ENCODE measurements around the gene GSC2.

The GSC2 gene

DNA sequence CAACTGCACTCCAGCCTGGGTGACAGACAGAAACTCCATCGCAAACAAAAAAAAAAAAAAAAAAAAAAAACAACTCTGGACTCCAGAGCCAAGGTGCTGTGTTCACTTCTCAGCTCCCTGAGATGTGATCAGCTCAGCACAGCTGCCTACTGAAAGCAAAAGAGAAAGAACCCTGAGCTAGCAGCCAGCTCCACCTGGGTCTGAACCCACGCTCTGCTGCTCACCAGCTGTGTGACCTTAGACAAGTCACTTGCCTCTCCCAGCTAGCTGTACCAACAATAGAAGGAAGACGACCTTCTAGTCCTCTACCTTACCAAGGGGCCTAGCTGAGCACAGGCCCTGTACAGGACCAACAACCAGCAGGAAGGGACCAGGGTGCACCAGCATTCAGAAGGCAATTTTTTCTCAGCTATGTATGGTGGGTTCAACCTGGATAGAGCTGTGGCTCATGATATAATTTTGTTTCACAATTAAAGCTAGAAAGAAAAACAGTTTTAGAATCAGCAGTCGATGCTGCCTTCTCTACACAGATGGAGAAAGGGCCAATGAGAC is 31.7 kb downstream of the GSC2 start:
- peak in 1 of 2 donors; percentile 14 for DNase-seq

DNA sequence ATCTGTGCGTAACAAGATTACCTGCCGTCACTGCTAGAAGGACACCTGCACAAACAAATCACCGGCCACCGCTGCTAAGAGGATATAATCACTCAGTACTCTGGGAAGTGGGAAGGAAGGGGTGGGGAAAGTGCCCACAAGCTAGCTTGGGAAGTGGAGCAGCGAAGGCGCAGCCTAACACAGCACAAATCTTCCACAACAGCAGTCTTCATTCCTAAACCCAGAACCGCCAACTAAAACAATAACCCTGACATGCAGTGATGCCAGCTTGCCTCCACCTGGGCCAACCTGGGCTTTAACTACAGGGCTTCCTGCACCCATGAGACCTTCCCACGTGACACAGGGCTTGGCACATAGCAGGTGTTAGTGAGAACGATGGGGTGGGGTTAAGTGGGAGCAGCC is 33.0 kb downstream of the GSC2 start:
- no peak for DNase-seq

DNA sequence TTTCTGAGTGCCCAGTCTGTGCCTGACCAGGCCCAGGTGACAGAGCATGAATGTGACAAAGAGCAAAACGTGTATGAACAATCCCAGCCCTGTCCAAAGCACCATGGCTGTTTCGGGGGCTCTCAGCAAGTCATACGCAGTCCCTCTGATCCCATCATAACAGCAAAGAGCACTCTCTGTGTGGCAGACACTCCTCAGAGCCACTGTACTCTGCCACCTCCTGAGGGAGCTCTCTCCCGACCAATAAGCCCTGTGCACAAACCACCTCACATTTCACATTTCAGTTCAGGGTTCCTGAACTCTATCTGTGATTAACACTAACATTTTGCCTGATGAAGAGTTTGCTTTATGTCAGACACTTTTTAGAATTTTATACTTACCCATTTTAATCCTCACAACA is 34.5 kb downstream of the GSC2 start:
- DNase-seq = no peak

GRCh38 chr22:19114984-19115552 is 35.0 kb downstream of the GSC2 start:
- DNase-seq = no peak

DNA sequence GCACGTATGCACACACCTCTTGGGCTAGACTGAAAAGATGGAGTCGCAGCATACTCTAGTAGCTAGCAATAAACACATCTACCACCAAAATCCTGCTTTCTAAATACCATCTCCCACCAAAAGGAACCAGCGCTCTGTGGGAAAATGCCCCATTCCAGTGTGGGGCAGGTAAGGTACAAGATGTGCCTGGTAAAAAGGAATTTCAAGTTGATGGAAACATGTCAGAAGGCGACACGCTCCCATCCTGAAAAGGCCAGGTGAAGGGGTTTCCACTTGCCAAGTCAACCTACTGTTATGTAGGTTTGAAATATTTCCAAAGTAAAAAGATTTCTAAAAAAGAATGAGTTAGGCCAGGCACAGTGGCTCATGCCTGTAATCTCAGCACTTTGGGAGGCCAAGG is 36.7 kb downstream of the GSC2 start:
- no peak for DNase-seq

DNA sequence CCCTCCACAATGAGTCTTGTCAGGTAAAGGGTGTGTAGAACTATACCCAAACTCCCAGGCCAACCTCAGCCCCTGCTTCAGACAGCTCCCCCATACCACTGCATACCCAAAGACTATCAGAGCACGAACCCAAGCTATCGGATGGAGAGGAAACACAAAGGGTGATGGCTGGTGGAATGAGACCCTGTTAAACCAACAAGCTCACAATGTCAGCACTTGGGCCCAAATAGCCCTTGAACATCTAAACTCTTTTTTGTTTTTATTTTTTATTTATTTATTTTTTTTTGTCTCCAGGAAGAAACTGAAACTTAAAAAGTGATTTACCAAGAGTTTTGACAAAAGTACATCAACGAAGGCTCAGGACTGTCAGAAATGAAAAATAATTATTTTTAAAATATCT is 38.5 kb downstream of the GSC2 start:
- DNase-seq = no peak

GRCh38 chr22:19111140-19111539 is 39.0 kb downstream of the GSC2 start:
- no peak for DNase-seq

DNA sequence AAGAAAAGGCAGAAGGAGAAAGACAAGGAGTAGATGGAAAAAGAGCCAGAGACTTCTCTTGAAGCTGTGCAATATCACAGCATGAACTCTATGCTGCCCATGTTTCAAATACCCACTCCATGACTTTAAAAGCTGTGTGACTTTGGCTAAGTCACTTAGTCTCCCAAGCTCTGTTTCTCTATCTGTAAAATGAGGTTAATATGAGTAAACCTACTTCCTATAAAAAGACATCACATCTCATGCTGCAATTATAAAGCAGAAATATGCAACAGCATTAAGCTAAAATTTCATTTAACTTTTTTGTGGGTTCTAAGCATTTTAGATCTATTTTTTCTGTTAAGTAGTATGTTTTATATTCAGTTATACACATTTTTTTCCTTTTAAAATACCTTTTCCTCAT is 39.4 kb downstream of the GSC2 start:
- DNase-seq = no peak

GRCh38 chr22:19110064-19110458 is 40.0 kb downstream of the GSC2 start:
- no peak for DNase-seq

DNA sequence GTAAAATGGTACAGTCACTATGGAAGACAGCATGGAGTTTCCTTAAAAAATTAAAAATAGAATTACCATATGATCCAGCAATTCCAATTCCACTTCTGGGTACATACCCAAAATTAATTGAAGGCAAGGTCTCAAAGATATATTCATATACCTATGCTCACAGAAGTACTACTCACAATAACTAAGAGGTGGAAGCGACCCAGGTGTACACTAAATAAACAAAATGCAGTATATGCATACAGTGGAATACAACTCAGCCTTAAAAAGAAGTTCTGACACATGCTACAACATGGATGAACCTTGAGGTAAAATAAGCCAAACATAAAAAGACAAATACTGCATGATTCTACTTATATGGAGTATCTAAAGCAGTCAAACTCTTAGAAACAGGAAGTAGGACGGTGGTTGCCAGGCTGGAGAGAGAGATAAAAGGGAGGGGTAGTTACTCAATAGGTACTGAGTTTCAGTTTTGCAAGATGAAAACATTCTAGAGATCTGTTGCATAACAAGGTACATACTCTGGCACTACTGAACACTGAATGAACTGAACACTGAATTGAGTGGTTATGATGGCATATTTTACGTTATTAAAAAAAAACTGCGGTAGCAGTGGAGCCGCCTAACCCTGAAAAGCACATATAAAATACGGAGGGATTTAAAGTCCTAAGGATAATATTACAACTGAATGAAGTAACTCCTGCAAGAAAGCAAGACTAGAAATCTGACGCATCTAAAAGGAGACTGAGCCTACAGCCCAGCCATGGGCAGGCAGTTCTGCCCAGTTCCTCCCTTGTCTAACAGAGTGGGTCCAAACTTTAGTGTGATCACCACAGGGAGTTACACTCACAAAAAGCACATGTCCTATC is 40.7 kb downstream of the GSC2 start:
- DNase-seq = peak; percentile 15 to 19

DNA sequence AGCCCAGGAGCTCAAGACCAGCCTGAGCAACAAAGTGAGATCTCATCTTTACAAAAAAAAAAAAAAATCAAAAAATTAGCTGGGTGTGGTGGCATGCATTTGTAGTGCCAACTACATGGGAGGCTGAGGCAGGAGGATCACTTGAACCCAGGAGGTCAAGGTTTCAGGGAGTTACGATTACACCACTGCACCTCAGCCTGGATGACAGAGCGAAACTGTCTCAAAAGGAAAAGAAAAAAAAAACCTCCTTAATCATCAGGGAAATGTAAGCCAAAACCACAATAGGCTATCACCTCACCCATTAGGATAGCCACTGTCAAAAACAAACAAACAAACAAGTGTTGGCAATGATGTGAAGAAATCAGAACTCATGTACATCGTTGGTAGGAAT is 41.3 kb downstream of the GSC2 start:
- DNase-seq = no peak

DNA sequence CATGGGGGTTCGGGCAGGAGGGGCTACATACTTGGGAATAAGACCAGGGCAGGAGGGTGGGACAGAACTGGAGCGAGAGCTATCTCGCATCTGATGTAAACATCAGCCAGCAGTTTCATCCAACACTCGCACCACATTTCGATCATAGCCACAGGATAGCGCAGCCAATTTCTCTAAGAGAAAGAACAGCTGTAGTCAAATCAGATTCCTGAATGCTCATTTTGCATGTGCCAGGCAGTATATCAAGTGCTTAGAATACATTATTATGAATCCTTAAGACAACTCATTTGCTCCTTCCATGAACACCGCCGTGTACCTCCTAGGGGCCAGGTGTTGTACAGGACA is 42.4 kb downstream of the GSC2 start:
- DNase-seq = no peak

GRCh38 chr22:19106886-19107729 is 43.0 kb downstream of the GSC2 start:
- no peak for DNase-seq

GRCh38 chr22:19105867-19106802 is 44.0 kb downstream of the GSC2 start:
- DNase-seq = peak in 1 of 2 donors; percentile 16

DNA sequence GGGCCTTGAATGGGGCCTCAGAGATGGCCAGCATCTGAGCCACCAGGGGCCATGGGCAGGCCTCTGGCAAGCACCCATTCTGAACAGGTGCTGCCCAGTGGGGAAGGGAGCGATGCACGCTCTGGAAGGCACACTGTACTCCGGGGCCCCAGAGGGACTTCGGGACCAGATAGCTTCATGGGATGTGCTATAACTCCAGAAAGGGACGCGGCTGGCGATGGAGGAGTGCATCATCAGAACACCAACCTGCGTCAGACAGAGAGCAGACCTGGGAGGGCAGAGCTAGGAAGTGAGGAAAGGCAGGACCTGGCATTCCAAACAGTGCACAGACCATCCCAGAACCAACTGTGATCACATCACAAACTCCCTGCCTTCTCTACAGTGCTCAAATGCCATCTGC is 44.6 kb downstream of the GSC2 start:
- DNase-seq = no peak

DNA sequence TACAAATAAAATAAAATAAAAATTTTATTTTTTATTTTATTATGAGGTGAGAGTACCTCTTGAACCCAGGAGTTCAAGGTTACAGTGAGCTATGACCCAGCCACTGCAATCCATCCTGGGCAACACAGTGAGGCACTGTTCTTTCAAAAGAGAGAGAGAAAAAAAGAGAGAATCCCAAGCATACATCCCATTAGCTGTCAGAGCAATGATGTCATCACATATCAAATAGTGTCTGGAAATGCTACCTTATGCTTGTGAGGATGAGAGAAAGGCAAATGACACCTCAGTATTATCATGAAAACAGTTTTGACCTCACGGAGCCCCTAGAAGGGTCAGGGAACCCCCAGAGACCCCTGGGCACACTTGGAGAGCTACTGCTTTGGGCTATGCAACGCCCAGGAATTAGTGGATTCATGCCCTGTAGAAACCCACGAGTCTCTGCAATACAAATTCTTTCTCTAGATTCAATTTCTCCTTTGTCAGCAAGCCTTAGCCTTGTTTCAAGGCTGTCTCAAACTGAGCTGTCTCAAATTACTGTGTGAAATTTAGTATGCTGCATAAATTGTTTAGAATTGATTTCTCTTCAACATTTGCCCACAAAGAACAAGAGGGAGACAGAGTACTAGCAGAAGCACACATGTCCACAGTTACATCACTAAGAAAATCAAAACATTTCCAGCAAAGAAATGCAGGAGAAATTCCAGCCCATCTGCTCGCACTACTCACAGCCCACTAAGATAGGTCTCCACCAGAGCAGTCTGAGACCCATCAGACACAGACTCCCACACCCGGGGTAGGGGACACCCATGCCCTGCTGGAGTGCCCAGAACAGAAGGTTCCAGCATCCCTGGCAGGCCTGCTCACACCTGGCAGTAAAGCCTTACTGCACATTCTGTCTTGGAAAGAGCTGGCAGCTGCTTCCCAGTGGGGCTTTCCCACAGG is 45.9 kb downstream of the GSC2 start:
- DNase-seq = no peak

- DNase-seq = no peak
Measured at GRCh38 chr22:19098157-19098556, 51.9 kb downstream of the GSC2 start.

GRCh38 chr22:19097518-19097917 is 52.6 kb downstream of the GSC2 start:
- no peak for DNase-seq
